A172 (cell line): ENCODE results near the gene FAM72A. TPM values are rescaled to one million over a fixed set of nuclear protein-coding genes. Genes with fewer than 3 reads are reported as not detected.
"Not testable (repeated sequence)": the region's sequence is repeated elsewhere in the genome, so short reads cannot be mapped to it uniquely, and the experiment has no call there.

Source experiments
- DNase-seq: peaks from one replicate; pipeline ENCODE4 v3.0.0-alpha.2; 2015; ENCODE audit warnings: low spot score
- total RNA-seq: library from RNA; depleted of rRNA; stranded (reverse); fragments of >200 nt; shearing (Covaris generic); gene quantifications from 2 replicates; pipeline ENCODE4 v1.2.3, GENCODE V29; 2014; rRNA removed

Gene FAM72A
- total RNA-seq, 1 experiment from 2014 or later, result 20.3 TPM

DNA sequence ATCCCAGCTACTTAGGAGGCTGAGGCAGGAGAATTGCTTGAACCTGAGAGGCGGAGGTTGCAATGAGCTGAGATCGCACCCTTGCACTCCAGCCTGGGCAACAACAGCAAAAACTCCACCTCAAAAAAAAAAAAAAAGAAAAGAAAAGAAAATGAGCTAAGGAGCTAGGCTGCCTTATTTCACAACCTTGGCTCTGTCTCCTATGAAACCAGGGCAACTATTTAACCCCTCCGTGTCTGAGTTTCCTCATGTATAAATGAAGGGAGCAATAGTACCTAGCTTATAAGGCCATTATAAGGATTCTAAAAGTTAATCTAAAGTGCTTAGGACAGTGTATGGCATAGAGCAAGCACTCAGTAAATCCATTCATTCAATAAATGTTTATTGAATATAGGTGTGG, 32.8 kb downstream of the FAM72A start:
- not testable (repeated sequence) for DNase-seq

DNA sequence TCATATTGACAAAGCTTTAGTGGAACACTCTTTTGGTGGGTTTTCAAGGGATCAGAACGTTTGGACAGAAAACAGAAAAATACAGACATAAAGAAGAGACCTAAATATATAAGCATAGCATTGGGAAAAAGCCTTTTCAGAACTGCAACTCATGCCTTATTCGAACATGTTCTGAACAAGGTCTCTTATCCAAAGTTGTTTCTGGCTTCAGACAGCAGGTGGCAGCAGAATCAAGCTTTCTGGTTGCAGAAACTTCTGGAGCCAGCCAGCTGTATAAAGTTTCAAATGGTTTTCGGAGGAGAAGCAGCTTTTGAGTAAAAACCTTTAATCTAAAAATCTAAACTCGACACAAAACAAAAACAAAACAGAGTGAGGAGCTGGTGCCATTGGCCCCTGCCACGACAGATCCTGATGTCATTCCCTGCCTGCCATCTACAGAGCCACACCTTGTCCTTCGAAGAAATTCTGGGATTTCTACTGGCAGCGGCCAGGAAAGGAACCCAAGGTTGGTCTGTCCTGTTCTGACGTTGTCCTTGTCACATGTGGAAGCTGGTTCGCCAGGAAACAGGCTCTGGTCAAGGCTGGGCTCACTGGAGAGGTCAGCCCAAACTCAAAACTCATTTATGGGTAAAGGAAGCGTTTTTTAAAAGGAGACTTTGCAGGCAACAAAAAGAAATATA, 35.1 kb downstream of the FAM72A start:
- not testable (repeated sequence) for DNase-seq

DNA sequence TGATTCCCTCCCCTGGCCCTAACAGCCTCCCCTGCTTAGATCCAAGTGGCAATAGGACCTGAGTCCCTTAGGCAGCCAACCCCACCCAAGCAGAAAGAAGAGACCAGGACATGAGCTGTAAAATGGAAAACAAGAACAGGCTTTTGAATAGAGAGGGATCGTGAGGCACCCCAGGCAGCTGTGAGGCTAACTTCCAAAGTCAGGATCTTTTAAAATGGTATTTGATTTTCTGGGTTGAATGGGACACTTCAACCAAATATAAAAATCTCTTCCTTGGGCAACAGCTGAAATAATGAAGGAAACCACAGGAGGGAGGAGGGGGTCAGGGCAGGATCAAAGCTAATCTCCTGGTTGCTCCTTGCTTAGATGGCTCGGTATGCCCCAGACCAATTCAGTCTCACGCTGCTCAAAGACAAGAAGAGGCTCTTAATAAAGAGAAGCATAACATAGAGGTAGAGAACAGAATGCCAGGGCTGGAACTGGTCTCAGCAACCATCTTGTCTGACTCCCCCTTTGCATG, 56.8 kb downstream of the FAM72A start:
- no peak for DNase-seq

DNA sequence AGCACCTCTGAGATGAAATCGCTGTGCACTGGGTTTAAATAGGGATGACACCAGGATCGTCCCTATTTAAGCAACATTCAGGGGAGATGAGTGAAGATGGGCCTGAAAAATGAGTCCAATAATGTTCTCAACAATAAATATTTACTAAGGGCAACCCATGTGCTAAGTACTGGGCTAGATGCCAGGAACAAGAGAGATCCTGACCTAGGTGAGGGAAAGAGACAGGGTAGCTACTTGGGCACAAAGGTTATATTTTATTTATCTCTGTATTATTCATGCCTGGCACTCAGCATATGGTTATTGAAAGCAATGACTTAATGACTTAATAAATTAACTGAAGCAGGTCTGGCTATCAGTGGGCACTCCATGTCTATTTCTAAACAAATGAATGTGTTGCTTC, 58.0 kb downstream of the FAM72A start:
- no peak for DNase-seq

DNA sequence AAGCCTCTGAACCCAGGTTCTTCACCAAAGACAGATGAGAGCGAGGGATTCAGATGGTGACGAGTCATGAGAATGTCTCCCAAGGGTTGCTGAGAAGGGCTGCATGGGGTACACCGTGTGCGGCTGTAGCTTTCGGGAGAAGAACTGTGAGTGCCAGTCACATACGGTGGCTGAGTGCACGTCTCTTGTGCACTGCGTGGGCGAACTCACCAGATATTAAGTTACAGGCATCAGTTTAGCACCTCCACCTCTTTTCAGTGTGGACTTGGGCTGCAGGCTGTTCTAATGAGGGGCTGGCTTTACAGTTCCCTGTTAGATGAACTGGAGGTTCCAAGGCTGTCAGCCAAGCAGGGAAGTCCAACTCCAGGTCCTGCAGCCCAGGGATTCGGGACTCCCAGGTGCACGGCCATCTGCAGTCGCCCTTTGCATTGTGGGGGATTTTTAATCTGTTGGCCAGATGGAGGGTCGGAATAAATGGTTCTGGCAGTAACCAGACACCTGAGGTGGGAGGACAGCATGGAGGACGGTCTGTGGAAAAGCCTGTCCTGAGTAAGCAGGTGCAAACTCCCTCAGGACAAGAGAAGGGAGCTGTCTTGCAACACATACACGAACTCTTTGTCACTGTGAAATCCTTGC, 59.0 kb downstream of the FAM72A start:
- no peak for DNase-seq

DNA sequence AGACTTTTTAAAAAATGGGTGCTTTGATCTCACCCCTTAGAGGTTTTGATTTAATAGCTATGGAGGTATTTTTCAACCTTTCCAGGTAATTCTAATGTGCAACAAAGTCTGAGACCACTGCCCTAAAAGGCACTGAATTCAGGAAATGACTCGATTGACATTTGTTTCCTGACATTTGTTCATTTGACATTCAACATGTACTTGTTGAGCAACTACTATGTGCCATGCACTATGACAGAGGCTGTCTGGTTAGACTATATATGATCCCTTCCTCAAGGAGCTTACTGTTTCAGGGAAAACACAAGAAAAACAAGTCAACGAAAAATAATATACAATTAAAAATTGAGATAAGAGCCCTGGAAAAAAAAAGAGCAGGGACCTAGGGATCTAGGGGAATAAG, 59.9 kb downstream of the FAM72A start:
- no peak for DNase-seq

DNA sequence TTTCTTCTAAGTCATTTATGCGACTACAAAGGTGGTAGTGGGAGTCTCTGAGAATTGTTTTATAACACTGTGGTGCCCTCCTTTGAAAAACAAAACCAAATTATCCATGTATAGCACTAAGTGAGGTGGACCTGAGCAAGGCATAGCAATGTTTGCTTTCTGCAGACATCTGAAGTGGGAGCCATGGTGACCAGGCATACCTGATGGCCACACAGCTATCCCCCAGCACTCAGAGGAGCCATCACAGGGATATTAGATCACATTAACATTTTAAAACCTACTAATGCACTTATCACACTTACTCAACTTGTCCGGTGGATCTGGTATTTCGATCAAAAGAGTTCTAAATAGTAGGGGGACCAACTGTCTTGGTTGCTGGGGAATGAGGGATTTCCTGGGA, 60.6 kb downstream of the FAM72A start:
- no peak for DNase-seq

DNA sequence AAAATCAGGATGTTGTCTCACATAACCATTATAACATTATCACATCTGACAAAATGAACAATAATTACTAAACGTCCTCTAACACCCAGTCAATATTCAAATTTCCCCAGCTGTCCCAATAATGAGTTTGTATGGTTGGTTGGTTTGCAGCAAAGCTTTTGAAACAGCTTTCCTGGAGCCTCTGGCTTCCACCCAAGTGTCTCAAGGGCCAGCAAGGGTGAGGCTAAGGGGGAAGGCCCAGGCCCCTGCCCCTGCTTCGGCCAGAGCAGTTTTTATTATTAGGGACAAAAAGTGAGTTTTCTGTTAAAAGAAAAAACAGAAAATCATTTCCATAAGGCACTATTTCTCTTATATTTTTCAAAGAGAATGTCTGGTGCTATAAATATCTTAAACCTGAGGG, 66.4 kb downstream of the FAM72A start:
- no peak for DNase-seq

Other genes with a start within 250 kb of the FAM72A start
- gene RAB7B, start 199.4 kb downstream of the FAM72A start, total RNA-seq, result 0.29 TPM in 2 replicates
- gene CTSE, start 178.9 kb downstream of the FAM72A start, total RNA-seq, result not detected in 2 replicates
- not detected in 2 replicates for gene RHEX, start 149.7 kb downstream of the FAM72A start, total RNA-seq
- not detected in 2 replicates for gene AVPR1B, start 85.5 kb downstream of the FAM72A start, total RNA-seq
- gene SRGAP2, start 702 bp upstream of the FAM72A start, total RNA-seq, result 31.0 and 31.5 TPM in 2 replicates